ENCODE results near the gene SCRT2. TPM values are rescaled to one million over a fixed set of nuclear protein-coding genes. Genes with fewer than 3 reads are reported as not detected.

The SCRT2 gene
- total and polyA plus RNA-seq, 2 donors from 2014 or later, result not detected

GRCh38 chr20:701401-702129, 26.0 kb upstream of the SCRT2 start:
- no peak overlapping the region for H3K27ac ChIP-seq (ENCODE audit: low read depth in 2 of 2, low read length in 2 of 2)
- H3K27me3 ChIP-seq (ENCODE audit: control insufficient read depth, insufficient read depth, low read length), result no peaks in the 10 kb centered on the region
- intact Hi-C loops (cut with DNase I), result no loop called here
- DNase-seq (no peak), FAIRE-seq (no peak)
- H3K9ac ChIP-seq (ENCODE audit: low read length in 3 of 3), result no peak overlapping the region
- no peaks in the 10 kb centered on the region for H3K36me3 ChIP-seq (ENCODE audit: control insufficient read depth in 2 of 3, insufficient read depth in 3 of 3, low read length in 3 of 3)
- no peak for TF ChIP-seq CTCF (IDR thresholded peaks at IDR 0.05; ENCODE audit: borderline replicate concordance, extremely low read depth, insufficient read depth)
- no peaks in the 10 kb centered on the region for H3K4me1 ChIP-seq (ENCODE audit: control insufficient read depth in 2 of 3, insufficient read depth in 2 of 3, low read depth in 1 of 3, low read length in 3 of 3)
- H3K4me3 ChIP-seq (ENCODE audit: low read length in 3 of 3), result no peak overlapping the region
- no peaks in the 10 kb centered on the region for H3K9me3 ChIP-seq (ENCODE audit: control insufficient read depth in 2 of 3, insufficient read depth in 1 of 3, low read length in 3 of 3)

- intact Hi-C loops (cut with DNase I), result no loop called here
- DNase-seq (peak in 4 of 5 donors; percentile 32 to 59 (median 38)), FAIRE-seq (no peak)
- Histone ChIP-seq H3K9me3 (ENCODE audit: control insufficient read depth in 2 of 3, insufficient read depth in 1 of 3, low read length in 3 of 3) (no peaks in the 10 kb centered on the region), H3K27ac (ENCODE audit: low read depth in 2 of 2, low read length in 2 of 2) (no peak overlapping the region), H3K27me3 (ENCODE audit: control insufficient read depth, insufficient read depth, low read length) (no peaks in the 10 kb centered on the region), H3K4me3 (ENCODE audit: low read length in 3 of 3) (no peak overlapping the region), H3K9ac (ENCODE audit: low read length in 3 of 3) (no peak overlapping the region), H3K4me1 (ENCODE audit: control insufficient read depth in 2 of 3, insufficient read depth in 2 of 3, low read depth in 1 of 3, low read length in 3 of 3) (no peaks in the 10 kb centered on the region), H3K36me3 (ENCODE audit: control insufficient read depth in 2 of 3, insufficient read depth in 3 of 3, low read length in 3 of 3) (no peaks in the 10 kb centered on the region)
- no peak for TF ChIP-seq CTCF (IDR thresholded peaks at IDR 0.05; ENCODE audit: borderline replicate concordance, extremely low read depth, insufficient read depth)
Observed at GRCh38 chr20:699811-700338, 24.3 kb upstream of the SCRT2 start.

GRCh38 chr20:699342-699741, 23.7 kb upstream of the SCRT2 start:
- Histone ChIP-seq H3K9ac (ENCODE audit: low read length in 3 of 3) (no peak overlapping the region), H3K27me3 (ENCODE audit: control insufficient read depth, insufficient read depth, low read length) (no peaks in the 10 kb centered on the region), H3K27ac (ENCODE audit: low read depth in 2 of 2, low read length in 2 of 2) (no peak overlapping the region), H3K4me3 (ENCODE audit: low read length in 3 of 3) (no peak overlapping the region), H3K9me3 (ENCODE audit: control insufficient read depth in 2 of 3, insufficient read depth in 1 of 3, low read length in 3 of 3) (no peaks in the 10 kb centered on the region), H3K36me3 (ENCODE audit: control insufficient read depth in 2 of 3, insufficient read depth in 3 of 3, low read length in 3 of 3) (no peaks in the 10 kb centered on the region), H3K4me1 (ENCODE audit: control insufficient read depth in 2 of 3, insufficient read depth in 2 of 3, low read depth in 1 of 3, low read length in 3 of 3) (no peaks in the 10 kb centered on the region)
- TF ChIP-seq CTCF (IDR thresholded peaks at IDR 0.05; ENCODE audit: borderline replicate concordance, extremely low read depth, insufficient read depth), result no peak
- DNase-seq (no peak), FAIRE-seq (no peak)
- intact Hi-C loops (cut with DNase I), result no loop called here
